SKM-1 treated with dmso at 0.1 percent for 144 hours (cell line): ENCODE measurements around the gene ZNF579.
"Not testable (repeated sequence)": the region's sequence is repeated elsewhere in the genome, so short reads cannot be mapped to it uniquely, and the experiment has no call there.

Experiments
- DNase-seq: peaks from one replicate; lab custom pipeline; 2025; ENCODE audit not compliant: unreplicated experiment; lab: John Stamatoyannopoulos, UW

The ZNF579 gene

GRCh38 chr19:55594996-55595545, 14.4 kb upstream of the ZNF579 start:
- DNase-seq, result no peak

DNA sequence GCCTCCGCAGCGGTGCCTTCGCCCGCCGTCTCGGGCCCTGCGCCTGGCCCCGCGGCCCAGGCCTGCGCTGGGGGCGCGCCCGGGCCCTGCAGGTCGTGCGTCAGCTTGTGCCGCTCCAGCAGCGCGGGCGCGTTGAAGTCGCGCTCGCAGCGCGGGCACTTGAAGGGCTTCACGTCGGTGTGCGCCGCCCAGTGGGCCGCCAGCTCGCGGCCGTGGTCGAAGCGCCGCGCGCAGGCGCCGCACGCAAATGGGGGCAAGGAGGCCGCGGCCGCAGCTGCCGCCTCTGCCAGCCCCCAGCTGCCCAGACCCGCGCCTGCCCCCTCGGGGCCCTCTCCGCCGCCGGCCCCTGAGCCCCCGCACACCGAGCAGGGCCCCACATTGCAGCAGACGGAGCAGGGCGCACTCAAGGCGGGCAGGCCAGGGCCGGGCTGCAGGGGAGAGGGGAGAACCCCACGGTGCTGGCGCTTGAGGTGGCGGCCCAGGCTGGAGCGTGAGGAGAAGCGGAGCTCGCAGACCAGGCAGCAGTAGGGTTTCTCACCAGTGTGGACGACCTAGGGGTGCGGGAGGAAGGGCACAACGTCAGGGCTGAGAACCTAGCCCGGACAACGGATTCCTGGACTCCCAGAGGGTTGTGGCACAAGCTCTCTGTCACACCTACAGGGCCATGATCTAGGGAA, 12.6 kb upstream of the ZNF579 start:
- no peak for DNase-seq

DNA sequence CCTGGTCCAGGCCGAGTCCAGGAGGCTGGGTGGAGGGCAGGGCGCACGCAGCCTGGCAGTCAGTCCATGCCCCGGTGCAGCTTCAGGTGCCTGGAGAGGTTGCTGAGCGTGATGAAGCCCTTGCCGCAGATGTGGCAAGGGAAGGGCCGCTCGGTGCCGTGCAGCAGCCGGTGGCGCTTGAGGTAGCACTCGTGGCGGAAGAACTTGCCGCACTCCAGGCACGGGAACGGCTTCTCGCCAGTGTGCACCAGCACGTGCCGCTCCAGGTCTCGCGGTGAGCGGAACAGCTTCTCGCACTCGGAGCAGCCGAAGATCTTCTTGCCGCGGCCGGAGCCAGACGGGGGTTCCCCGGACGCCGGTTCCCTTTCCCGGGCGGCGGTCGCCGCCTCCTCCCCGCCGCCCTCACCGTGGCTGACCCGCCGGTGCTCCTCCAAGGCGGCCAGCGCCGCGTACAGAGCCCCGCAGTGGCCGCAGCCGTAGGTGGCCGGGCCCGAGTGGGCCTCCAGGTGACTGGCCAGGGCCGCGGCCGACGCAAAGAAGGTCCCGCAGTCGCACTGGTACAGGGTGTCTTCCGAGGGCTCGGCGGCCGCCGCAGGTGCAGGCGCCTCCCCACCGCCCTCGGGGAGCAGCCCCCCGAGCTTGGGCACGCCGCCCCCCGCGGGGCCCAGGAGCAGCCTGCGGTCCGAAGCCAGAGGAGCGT, 11.9 kb upstream of the ZNF579 start:
- no peak for DNase-seq

DNA sequence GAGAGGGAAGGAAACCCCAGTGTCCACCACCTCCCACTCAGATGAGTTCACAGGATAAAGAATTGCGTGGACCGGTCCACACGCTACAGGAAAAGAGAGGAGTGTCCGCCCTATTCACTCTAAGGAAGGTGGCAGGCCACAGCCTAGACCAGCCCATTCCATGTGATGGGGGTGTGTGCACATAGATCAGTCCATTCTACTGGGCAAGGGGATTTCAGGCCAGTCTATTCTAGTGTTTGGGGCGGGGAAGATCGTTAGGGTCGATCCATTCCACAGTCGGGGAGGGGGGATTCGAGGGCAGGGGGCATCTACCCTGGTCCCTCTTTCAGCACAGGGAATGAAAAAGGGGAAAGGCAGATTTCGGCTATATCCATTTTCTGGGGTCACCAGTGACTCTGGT, 10.9 kb upstream of the ZNF579 start:
- no peak for DNase-seq

- DNase-seq, result no peak
Observed at GRCh38 chr19:55590617-55591016, 10.0 kb upstream of the ZNF579 start.

DNA sequence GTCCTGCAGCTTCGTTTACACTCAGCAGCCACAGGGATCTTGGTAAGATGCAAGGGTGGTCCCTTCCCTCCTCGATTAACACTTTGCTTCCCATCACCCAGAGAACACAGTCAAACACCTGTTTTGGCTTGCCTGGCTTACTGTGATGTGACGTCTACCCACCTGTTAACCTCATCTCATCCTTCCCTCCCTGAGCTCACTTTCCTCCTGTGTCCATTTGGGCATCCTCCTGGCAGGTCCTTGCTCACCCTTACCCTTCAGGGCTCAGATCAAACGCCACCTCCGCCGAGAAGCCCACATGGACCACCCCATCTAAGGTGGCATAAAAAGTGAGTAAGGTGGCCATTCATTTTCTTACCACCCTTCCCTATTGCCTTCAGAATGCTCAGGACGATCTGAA, 9.5 kb upstream of the ZNF579 start:
- no peak for DNase-seq

DNA sequence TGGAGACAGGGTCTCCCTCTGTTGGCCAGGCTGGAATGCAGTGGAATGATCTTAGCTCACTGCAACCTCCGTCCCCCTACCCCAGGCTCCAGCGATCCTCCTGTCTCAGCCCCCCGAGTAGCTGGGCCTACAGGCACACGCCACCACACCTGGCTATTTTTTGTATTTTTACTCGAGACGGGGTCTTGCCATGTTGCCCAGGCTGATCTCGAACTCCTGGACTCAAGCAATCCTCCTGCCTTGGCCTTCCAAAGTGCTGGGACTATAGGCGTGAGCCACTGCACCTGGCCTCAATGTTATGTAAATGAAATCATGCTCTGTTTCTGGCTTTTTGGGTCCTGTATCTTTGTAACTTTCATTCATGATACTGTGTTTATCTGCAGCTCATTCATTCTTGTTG, 8.1 kb upstream of the ZNF579 start:
- DNase-seq, result no peak

- DNase-seq, result peak; percentile 15
Observed at GRCh38 chr19:55586976-55587668, 6.5 kb upstream of the ZNF579 start.

DNA sequence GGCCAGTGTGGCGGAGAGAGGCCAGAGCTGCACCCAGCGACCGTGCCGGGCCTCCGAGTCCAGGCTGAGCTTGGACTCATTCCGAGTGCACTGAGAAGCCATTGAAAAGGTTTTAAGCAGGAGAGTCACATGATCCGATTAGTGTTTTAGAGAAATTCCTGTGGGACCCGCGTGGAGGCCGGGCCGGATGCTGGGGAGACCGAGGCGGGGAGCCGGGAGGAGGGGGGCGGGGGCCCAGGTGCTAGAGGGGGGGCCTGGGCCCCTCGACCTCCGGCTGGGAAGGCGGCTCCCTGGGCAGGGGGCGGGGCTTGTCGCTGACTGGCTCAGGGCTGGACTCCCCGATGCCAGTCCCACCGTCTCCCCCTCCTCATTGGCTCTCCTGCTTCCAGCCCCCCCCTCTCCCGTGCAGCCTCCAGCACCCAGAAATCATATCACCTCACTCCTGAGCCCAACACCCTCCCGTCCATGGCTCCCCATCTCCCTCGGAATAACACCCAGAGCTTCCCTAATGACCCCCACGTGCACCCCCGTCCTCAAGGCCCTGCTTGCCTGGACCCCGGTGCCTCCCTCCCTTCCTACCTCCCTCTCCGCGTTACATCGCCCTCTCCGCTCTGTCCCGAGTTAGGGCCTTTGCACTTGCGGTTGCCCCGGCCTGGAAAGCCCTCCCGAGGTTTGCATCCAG, 5.2 kb upstream of the ZNF579 start:
- no peak for DNase-seq

GRCh38 chr19:55584871-55585270, 4.2 kb upstream of the ZNF579 start:
- DNase-seq, result no peak

DNA sequence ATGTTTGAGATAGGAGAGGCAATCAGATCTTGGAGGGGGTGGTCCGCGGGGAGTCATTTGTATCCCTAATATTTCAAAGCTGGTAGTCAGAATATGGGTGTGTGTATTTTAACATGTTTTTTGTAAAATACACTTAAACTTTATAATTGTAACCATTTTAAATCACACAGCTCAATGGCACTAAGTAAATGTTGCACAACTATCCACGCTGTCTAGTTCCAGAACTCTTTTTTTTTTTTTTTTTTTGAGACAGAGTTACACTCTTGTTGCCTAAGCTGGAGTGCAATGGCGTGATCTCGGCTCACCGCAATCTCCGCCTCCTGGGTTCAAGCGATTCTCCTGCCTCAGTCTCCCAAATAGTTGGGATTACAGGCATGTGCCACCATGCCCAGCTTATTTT, 3.2 kb upstream of the ZNF579 start:
- DNase-seq, result not testable (repeated sequence)

- DNase-seq, result not testable (repeated sequence)
Observed at GRCh38 chr19:55582284-55582683, 1.6 kb upstream of the ZNF579 start.

DNA sequence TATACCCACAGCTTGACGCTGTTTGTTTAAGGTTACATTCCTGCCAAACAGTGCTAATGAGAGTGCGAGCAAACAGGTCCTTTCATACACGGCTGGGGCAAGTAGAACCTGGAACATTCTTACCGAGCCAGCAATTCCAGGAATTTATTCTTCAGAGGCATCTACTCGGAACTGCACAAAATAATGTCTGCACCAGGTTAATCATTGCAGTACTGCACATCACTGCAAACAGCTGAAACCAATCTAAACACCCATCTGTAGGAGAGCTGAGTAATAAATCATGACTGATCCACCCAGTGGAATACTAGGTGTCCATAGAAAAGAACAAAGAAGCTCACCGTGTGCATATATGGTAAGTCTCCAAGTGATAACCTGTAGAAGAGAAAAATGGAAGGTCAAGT, 1.2 kb upstream of the ZNF579 start:
- DNase-seq, result no peak

DNA sequence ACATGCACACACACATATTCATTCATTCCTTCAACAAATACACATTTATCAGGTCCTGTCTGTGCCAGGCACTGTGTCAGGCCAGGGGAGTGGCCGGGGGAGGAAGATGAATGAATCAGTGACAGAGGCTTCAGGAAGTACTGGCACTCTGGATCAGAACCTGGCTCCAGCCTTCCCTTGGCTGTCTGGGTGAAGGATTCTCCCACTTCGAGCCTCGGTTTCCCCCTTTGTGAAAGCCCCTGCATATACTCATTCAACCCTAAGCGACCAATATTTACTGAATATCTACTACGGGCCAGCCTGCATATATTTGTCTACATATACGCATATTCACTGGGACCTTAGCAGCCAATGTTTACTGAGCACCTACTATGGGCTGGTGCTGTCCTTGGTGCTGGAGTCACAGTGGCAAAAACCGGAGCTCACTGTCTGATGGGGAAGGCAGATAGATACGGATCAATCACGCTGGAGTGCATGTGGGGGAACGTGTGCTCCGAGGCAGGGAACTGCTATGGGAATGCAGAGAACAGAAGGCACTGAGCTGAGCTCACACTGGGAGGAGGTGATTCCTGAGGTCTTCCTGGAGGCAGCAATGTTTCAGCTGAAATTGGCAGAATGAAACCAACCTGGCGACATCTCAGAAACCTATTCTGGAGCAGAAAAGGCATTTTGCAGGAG, 636 bp upstream of the ZNF579 start:
- no peak for DNase-seq

DNA sequence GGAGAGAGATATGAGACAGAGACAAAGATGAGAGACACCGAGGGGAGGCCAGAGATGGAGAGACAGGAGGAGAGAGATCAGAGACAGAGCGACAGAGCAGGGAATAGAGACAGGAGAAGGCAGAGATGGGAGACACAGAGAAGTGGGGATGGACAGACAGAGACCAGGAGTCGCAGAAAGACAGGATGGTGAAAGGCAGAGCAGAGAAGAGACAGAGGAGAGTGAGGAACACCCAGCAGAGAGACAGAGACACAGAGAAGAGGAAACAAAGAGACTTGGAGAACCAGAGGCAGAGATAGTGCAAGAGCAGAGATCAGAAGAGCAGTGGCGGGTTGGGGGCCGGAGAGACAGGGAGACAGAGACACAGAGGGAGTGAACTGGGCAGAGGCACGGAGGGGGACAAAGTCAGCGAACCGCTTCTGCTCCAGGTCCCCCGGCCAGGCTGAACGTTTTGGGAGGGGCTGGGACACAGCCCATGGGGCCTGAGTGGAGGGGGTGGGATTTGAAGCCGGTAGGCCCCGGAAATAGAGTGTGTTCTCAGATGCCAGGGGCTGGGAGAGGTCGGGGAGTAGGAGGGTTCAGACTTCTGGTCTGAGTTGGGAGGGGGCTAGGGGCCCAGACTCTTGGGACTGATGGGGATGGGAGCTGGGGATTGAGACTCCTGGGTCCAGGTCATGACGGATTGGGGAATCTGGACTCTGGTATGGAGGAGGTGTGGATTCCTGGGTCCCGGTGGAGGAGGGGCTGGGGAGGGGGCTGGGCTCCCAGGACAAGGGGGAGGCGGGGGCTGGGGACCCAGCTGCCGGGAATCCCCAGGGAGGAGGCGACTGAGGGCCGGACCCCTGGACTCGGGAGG, 654 bp downstream of the ZNF579 start:
- DNase-seq, result no peak

GRCh38 chr19:55578761-55579747, 1.6 kb downstream of the ZNF579 start:
- no peak for DNase-seq

DNA sequence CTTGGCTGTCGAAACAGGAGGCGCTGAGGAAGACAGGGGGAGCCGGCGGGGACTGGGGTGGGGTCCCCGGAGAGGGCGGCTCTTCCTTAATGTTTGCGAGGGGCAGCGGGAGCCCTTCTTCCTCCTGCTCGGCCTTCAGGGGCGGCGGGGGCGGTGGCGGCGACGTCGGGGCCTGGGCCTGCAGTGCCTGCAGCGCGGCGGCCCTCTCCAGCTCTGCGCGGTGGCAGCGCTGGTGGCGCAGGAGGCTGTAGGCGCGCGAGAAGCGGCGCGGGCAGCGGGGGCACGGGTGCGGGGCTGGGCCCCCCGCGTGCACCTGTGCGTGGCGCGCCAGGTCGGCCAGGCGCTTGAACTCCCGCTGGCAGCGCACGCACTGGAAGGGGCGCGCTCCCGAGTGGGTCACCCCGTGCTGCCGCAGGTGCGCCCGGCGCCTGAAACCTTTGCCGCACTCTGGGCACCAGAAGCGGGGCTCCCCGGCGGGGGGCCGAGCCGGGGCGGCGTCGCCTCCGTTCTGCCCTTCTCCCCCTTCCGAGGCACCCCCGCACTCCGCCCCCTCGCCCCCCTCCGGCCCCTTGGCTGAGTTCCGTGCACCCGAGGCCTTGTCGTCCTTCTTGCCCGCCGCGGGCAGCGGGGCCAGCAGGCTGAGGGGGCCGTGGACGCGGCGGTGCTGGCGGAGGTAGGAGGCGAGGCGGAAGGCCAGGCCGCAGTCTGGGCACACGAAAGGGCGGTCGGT, 2.5 kb downstream of the ZNF579 start:
- no peak for DNase-seq

DNA sequence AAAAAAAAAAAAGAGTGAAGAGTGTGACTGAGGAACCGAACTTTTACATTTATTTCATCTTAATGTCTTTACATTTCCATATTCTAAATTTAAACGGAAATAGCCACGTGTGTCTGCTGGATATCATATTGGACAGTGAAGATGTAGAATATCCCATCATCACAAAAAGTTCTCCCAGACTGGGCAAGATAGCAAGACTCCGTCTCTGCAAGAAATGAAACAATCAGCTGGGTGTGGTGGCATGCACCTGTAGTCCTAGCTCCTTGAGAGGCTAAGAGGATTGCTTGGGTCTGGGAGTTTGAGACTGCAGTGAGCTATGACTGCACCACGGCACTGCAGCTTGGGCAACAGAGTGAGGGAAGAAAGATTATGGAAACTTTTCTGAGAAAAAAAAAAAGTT, 3.9 kb downstream of the ZNF579 start:
- DNase-seq, result no peak
